Spleen (tissue), 11 donors: Measurements from ENCODE around the gene ENC1. TPM values are rescaled to one million over a fixed set of nuclear protein-coding genes. Genes with fewer than 3 reads are reported as not detected.

Experiments
- DNase-seq: peaks from one replicate; pipeline ENCODE4 v3.0.0-alpha.2; 2020
- H3K27ac ChIP-seq, 8 donors: fragments of 200-600 bp; sonication (generic) in 7 of 8; 1 replicate in 4 of 8; 2 replicates in 4 of 8; pipeline versions ENCODE4 v1.5.0 to v1.8.0; 2016 to 2021; ENCODE audit warnings: inconsistent platforms in 4 of 8, mild to moderate bottlenecking in 4 of 8, moderate library complexity in 1 of 8
- H3K27me3 ChIP-seq, 7 donors: fragments of 200-600 bp; sonication (generic) in 6 of 7; replicated peaks in 1 of 7; 1 replicate in 4 of 7; 2 replicates in 3 of 7; pipeline versions ENCODE4 v1.5.0 to v1.8.0; 2016 to 2021; ENCODE audit warnings: inconsistent platforms in 3 of 7, mild to moderate bottlenecking in 1 of 7
- H3K36me3 ChIP-seq, 6 donors: fragments of 200-600 bp; sonication (generic) in 5 of 6; 1 replicate in 4 of 6; 2 replicates in 2 of 6; pipeline versions ENCODE4 v1.5.0 to v1.8.0; 2016 to 2021; ENCODE audit warnings: inconsistent platforms in 2 of 6
- H3K4me1 ChIP-seq, 6 donors: fragments of 200-600 bp; sonication (generic) in 5 of 6; 1 replicate in 3 of 6; 2 replicates in 3 of 6; pipeline versions ENCODE4 v1.5.0 to v1.8.0; 2016 to 2021; ENCODE audit warnings: inconsistent platforms in 3 of 6
- H3K4me3 ChIP-seq, 8 donors: fragments of 200-600 bp; sonication (generic) in 7 of 8; 1 replicate in 4 of 8; 2 replicates in 4 of 8; pipeline versions ENCODE4 v1.5.0 to v1.8.0; 2016 to 2021; ENCODE audit warnings: inconsistent platforms in 4 of 8, mild to moderate bottlenecking in 4 of 8, moderate library complexity in 2 of 8
- H3K9me3 ChIP-seq, 8 donors: fragments of 200-600 bp; sonication (generic) in 7 of 8; 1 replicate in 4 of 8; 2 replicates in 4 of 8; pipeline versions ENCODE4 v1.5.0 to v1.8.0; 2016 to 2021; ENCODE audit warnings: inconsistent platforms in 4 of 8
- POLR2A ChIP-seq, 3 donors: fragments of 450-650 bp; IDR thresholded peaks; one replicate each; pipeline ENCODE4 v1.5.1; 2017; ENCODE audit warnings: antibody characterized with exemption in 3 of 3, mild to moderate bottlenecking in 1 of 3
- POLR2AphosphoS5 ChIP-seq, 3 donors: sonication (generic); formaldehyde crosslinking; IDR thresholded peaks; one replicate each; pipeline ENCODE4 v1.5.1; 2017; ENCODE audit warnings: antibody characterized with exemption in 3 of 3
- WGBS, 5 donors: extraction: QIAGEN DNeasy Blood & Tissue Kit in 3 of 5; methylation state at CpG; one replicate each; pipeline versions ENCODE4 v1.1.5 to v1.1.7; 2013 to 2018; 5-methylcytosine and 5-hydroxymethylcytosine counted together
- intact Hi-C: fragments of 100-400 bp; cut with DNase I; formaldehyde crosslinking; loops from one replicate; pipeline ENCODE4 v1.15.0; 2023; ENCODE audit warnings: low total_unique reads
- polyA plus RNA-seq, 3 donors: library from polyadenylated mRNA; stranded (reverse); fragments of 200-250 nt; gene quantifications; one replicate each; pipeline ENCODE4 v1.2.1, GENCODE V29; 2013
- total RNA-seq, 7 donors: library from RNA; depleted of rRNA in 3 of 7; stranded (reverse); fragments of >200 nt in 3 of 7; fragmentation: NEBNext Ultra II Directional in 4 of 7; extraction: Animal tissue kit (Norgen Biotek cat#: 25700) in 4 of 7; gene quantifications; one replicate each; pipeline versions ENCODE4 v1.1.0 to v1.2.1, GENCODE V29; 2016 to 2021
- TF ChIP-seq, protein P1 (sequence below), 11 experiments: fragments of 200-600 bp in 7 of 11; fragments of 450-650 bp in 4 of 11; sonication (generic) in 4 of 11; IDR thresholded peaks in 8 of 11; conservative IDR thresholded peaks in 3 of 11; 1 replicate in 7 of 11; 2 replicates in 4 of 11; pipeline versions ENCODE4 v1.4.0 to v1.8.0; 2016 to 2021; ENCODE audit warnings: antibody characterized with exemption in 11 of 11, inconsistent platforms in 4 of 11, mild to moderate bottlenecking in 1 of 11
- donor health status: healthy with polysubstance abuse.
- donor health status: DM: no; HTN: no; CAD: no; lungs with moderate emphysema.
- donor health status: DM: no; HTN: no; CAD: no.
- donor health status: Bipolar disorder and iron deficiency.
- donor health status: healthy.
- donor health status: DM: no; HTN: no; CAD: no.
- donor health status: DM: yes; HTN: yes; CAD: no.

The ENC1 gene
- total and polyA plus RNA-seq, 10 donors, result 3.8 to 19.5 (median 11.2) TPM

DNA sequence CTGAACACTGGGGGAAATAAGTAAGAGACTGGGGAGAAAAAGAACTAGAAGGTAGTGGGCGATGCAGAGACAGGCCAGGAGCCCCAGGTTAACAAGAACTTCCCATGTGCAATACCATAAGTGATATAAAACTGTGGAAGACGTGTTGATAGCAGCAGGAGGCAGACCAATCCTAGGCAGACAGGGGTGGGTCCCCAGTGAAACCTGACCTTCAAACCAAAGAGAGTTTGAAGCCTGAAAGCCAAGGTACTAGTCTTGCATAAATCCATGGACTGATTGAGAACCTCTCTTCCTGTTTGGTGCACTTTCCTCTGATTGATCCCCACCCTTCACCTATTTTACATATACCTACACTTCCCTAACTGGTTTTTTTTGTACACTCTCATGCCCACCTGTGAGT is 29.3 kb upstream of the ENC1 start:
- TF ChIP-seq, protein P1, sequence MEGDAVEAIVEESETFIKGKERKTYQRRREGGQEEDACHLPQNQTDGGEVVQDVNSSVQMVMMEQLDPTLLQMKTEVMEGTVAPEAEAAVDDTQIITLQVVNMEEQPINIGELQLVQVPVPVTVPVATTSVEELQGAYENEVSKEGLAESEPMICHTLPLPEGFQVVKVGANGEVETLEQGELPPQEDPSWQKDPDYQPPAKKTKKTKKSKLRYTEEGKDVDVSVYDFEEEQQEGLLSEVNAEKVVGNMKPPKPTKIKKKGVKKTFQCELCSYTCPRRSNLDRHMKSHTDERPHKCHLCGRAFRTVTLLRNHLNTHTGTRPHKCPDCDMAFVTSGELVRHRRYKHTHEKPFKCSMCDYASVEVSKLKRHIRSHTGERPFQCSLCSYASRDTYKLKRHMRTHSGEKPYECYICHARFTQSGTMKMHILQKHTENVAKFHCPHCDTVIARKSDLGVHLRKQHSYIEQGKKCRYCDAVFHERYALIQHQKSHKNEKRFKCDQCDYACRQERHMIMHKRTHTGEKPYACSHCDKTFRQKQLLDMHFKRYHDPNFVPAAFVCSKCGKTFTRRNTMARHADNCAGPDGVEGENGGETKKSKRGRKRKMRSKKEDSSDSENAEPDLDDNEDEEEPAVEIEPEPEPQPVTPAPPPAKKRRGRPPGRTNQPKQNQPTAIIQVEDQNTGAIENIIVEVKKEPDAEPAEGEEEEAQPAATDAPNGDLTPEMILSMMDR (IDR thresholded peaks at IDR 0.05 in 8 of 11, conservative IDR thresholded peaks at IDR 0.05 in 3 of 11), result no peak
- TF ChIP-seq POLR2AphosphoS5 (IDR thresholded peaks at IDR 0.05) (no peak), POLR2A (IDR thresholded peaks at IDR 0.05) (no peak)
- Histone ChIP-seq H3K4me1 (no peaks in the 10 kb centered on the region), H3K27ac (no peak overlapping the region), H3K36me3 (no peaks in the 10 kb centered on the region), H3K4me3 (no peak overlapping the region), H3K27me3 (peaks cover 0 to 3% (median 0%) of the 10 kb centered on the region in 7 donors), H3K9me3 (peaks cover 0 to 5% (median 0%) of the 10 kb centered on the region in 8 donors)
- DNase-seq, result no peak
- intact Hi-C loops, result loop anchor here (5.0 kb wide), 2 partner anchors 247 to 597 kb away; no protein-coding TSS in a partner anchor
- 72 to 96% (median 83%) methylated on average over 2 of the region's 2 CpGs for WGBS, 5 donors

DNA sequence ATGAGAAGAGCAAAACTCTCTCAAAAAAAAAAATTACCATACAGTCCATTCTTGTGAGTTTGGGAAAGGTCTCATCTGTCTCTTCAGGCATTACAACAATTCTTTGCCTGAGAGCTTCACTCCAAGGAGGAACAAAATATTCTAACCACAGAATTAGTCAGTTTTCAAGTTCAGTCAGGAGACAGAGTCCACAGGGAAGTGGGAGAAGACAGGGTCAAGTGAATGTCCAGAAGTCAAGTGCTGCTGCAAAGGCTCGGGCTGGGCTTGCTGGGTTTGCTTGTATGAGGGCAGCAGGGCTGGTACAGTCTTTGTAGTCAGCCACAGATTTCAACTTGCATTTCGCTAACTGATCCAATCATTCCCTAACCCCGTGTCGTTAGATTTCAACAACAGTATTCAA is 26.9 kb upstream of the ENC1 start:
- no peak overlapping the region for H3K4me3 ChIP-seq
- H3K9me3 ChIP-seq, result peaks cover 0 to 5% (median 0%) of the 10 kb centered on the region in 8 donors
- H3K27ac ChIP-seq, result no peak overlapping the region
- no peaks in the 10 kb centered on the region for H3K4me1 ChIP-seq
- DNase-seq, result no peak
- TF ChIP-seq, protein P1 (IDR thresholded peaks at IDR 0.05 in 8 of 11, conservative IDR thresholded peaks at IDR 0.05 in 3 of 11), result no peak
- TF ChIP-seq POLR2A (IDR thresholded peaks at IDR 0.05), result no peak
- WGBS, 5 donors, result 67 to 74% (median 71%) methylated on average over 4 of the region's 4 CpGs
- H3K27me3 ChIP-seq, result peaks cover 0 to 17% (median 0%) of the 10 kb centered on the region in 7 donors
- intact Hi-C loops, result no loop called here
- H3K36me3 ChIP-seq, result no peaks in the 10 kb centered on the region

DNA sequence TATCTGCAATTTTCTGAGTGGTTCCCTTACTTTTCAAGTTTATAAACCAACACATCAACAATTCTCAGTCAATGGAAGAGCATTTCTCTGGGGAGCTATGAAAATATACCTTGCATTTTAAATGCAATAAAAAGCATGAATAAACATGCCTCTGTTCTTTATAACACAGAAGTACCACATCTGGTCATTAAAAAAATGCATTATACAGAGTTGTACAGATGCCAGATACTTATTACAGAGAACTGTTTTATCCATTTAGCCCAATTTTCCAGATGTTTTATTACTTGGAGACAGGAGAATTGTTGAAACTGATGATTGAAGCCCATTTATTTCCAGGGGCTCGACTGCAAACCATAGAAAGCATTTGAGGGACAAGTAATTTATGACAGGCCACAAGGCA is 25.3 kb upstream of the ENC1 start:
- TF ChIP-seq POLR2AphosphoS5 (IDR thresholded peaks at IDR 0.05) (no peak), POLR2A (IDR thresholded peaks at IDR 0.05) (no peak)
- TF ChIP-seq, protein P1 (IDR thresholded peaks at IDR 0.05 in 8 of 11, conservative IDR thresholded peaks at IDR 0.05 in 3 of 11), result no peak
- Histone ChIP-seq H3K9me3 (peaks cover 0 to 5% (median 0%) of the 10 kb centered on the region in 8 donors), H3K27ac (no peak overlapping the region), H3K27me3 (peaks cover 0 to 16% (median 0%) of the 10 kb centered on the region in 7 donors), H3K4me3 (no peak overlapping the region), H3K4me1 (no peaks in the 10 kb centered on the region), H3K36me3 (no peaks in the 10 kb centered on the region)
- WGBS, 5 donors, result 50 to 74% (median 70%) methylated on average over 1 of the region's 1 CpG
- DNase-seq, result no peak
- intact Hi-C loops, result no loop called here

DNA sequence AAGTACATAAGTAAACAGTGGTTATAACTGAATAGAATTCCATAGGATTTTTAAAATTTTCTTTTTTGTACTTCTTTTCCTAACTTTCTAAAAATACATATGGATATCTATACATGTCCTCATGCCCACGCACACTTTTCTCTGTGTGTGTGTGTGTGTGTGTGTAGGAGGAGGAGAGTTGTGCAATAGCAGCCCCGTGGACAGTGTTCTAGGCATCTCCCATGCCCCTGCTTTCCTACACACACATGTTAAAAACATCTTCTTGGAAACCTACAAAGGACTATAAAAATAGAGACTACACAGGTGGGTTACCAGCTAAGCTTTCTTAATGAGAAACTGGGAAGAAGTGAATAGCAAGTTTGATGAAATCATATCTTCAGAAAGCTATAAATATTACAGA is 24.7 kb upstream of the ENC1 start:
- Histone ChIP-seq H3K9me3 (peaks cover 0 to 4% (median 0%) of the 10 kb centered on the region in 8 donors), H3K36me3 (no peaks in the 10 kb centered on the region), H3K27ac (no peak overlapping the region), H3K4me3 (no peak overlapping the region), H3K27me3 (peaks cover 0 to 16% (median 0%) of the 10 kb centered on the region in 7 donors), H3K4me1 (no peaks in the 10 kb centered on the region)
- no peak for DNase-seq
- WGBS, 5 donors, result 50 to 75% (median 54%) methylated on average over 2 of the region's 2 CpGs
- TF ChIP-seq POLR2AphosphoS5 (IDR thresholded peaks at IDR 0.05) (no peak), POLR2A (IDR thresholded peaks at IDR 0.05) (no peak)
- TF ChIP-seq, protein P1 (IDR thresholded peaks at IDR 0.05 in 8 of 11, conservative IDR thresholded peaks at IDR 0.05 in 3 of 11), result no peak
- intact Hi-C loops, result no loop called here
